Astrocyte (in vitro differentiated cells and primary cell): ENCODE data around the gene TEAD1. TPM values are rescaled to one million over a fixed set of nuclear protein-coding genes. Genes with fewer than 3 reads are reported as not detected.

ENCODE experiments used
- DNase-seq: peaks from one replicate; pipeline ENCODE4 v3.0.0-alpha.2; 2010; ENCODE audit warnings: low read depth
- FAIRE-seq: peaks from 2 replicates; lab custom pipeline; 2011; peaks lifted over from hg19 to GRCh38; lab: Jason Lieb, UNC
- H2AFZ ChIP-seq: 2 replicates; pipeline ENCODE4 v1.6.0; 2012; ENCODE audit warnings: low read depth, low read length, inconsistent platforms
- H3K27ac ChIP-seq: 2 replicates; pipeline ENCODE4 v1.5.1; 2011; ENCODE audit warnings: low read depth, low read length, inconsistent platforms
- H3K27me3 ChIP-seq: 2 replicates; pipeline ENCODE4 v1.6.0; 2011; ENCODE audit warnings: low read length, inconsistent platforms; ENCODE audit not compliant: insufficient read depth
- H3K36me3 ChIP-seq: 2 replicates; pipeline ENCODE4 v1.5.1; 2011; ENCODE audit warnings: low read length, inconsistent platforms; ENCODE audit not compliant: insufficient read depth
- H3K4me1 ChIP-seq: 2 replicates; pipeline ENCODE4 v1.5.1; 2011; ENCODE audit warnings: low read length, inconsistent platforms; ENCODE audit not compliant: insufficient read depth
- H3K4me2 ChIP-seq: 2 replicates; pipeline ENCODE4 v1.6.0; 2012; ENCODE audit warnings: low read length, inconsistent platforms
- H3K4me3 ChIP-seq: 2 replicates; pipeline ENCODE4 v1.5.1; 2011; ENCODE audit warnings: low read depth, mild to moderate bottlenecking, low read length, inconsistent platforms; ENCODE audit not compliant: insufficient read depth
- H3K79me2 ChIP-seq: 2 replicates; pipeline ENCODE4 v1.6.0; 2012; ENCODE audit warnings: mild to moderate bottlenecking, low read length, inconsistent platforms; ENCODE audit not compliant: insufficient read depth
- H3K9ac ChIP-seq: 2 replicates; pipeline ENCODE4 v1.6.0; 2012; ENCODE audit warnings: mild to moderate bottlenecking, low read length, inconsistent platforms
- H3K9me3 ChIP-seq: 2 replicates; pipeline ENCODE4 v1.5.1; 2012; ENCODE audit warnings: low read depth, mild to moderate bottlenecking, low read length, inconsistent platforms; ENCODE audit not compliant: insufficient read depth
- H4K20me1 ChIP-seq: 2 replicates; pipeline ENCODE4 v1.6.0; 2012; ENCODE audit warnings: low read length, inconsistent platforms; ENCODE audit not compliant: insufficient read depth
- H3K27ac Mint-ChIP-seq: one replicate; pipeline ENCODE4 v1.8.0; 2021; ENCODE audit warnings: mild to moderate bottlenecking, mixed read lengths; ENCODE audit not compliant: unreplicated experiment
- H3K27me3 Mint-ChIP-seq: one replicate; pipeline ENCODE4 v1.8.0; 2021; ENCODE audit warnings: low read depth, mixed read lengths; ENCODE audit not compliant: unreplicated experiment
- H3K36me3 Mint-ChIP-seq: one replicate; pipeline ENCODE4 v1.8.0; 2021; ENCODE audit warnings: low read depth, mixed read lengths; ENCODE audit not compliant: unreplicated experiment
- H3K4me1 Mint-ChIP-seq: one replicate; pipeline ENCODE4 v1.8.0; 2021; ENCODE audit warnings: low read depth, mixed read lengths; ENCODE audit not compliant: unreplicated experiment
- H3K4me3 Mint-ChIP-seq: one replicate; pipeline ENCODE4 v1.8.0; 2021; ENCODE audit warnings: mild to moderate bottlenecking, moderate library complexity, mixed read lengths; ENCODE audit not compliant: unreplicated experiment
- H3K9me3 Mint-ChIP-seq: one replicate; pipeline ENCODE4 v1.8.0; 2021; ENCODE audit warnings: mild to moderate bottlenecking, mixed read lengths; ENCODE audit not compliant: unreplicated experiment
- EZH2 ChIP-seq: IDR thresholded peaks from 2 replicates; pipeline ENCODE4 v1.6.1; 2012; ENCODE audit warnings: mild to moderate bottlenecking, low read length, inconsistent platforms; ENCODE audit not compliant: insufficient read depth
- total RNA-seq: library from RNA; stranded (reverse); gene quantifications from 2 replicates; pipeline ENCODE4 v1.2.1, GENCODE V29; 2021
- TF ChIP-seq, protein P1 (sequence below): IDR thresholded peaks from 2 replicates; pipeline ENCODE4 v1.5.1; 2011; ENCODE audit warnings: low read depth, mild to moderate bottlenecking, inconsistent platforms, low read length, moderate library complexity; ENCODE audit not compliant: insufficient read depth

TEAD1 gene
- total RNA-seq, 1 donor from 2014 or later = 149 TPM

DNA sequence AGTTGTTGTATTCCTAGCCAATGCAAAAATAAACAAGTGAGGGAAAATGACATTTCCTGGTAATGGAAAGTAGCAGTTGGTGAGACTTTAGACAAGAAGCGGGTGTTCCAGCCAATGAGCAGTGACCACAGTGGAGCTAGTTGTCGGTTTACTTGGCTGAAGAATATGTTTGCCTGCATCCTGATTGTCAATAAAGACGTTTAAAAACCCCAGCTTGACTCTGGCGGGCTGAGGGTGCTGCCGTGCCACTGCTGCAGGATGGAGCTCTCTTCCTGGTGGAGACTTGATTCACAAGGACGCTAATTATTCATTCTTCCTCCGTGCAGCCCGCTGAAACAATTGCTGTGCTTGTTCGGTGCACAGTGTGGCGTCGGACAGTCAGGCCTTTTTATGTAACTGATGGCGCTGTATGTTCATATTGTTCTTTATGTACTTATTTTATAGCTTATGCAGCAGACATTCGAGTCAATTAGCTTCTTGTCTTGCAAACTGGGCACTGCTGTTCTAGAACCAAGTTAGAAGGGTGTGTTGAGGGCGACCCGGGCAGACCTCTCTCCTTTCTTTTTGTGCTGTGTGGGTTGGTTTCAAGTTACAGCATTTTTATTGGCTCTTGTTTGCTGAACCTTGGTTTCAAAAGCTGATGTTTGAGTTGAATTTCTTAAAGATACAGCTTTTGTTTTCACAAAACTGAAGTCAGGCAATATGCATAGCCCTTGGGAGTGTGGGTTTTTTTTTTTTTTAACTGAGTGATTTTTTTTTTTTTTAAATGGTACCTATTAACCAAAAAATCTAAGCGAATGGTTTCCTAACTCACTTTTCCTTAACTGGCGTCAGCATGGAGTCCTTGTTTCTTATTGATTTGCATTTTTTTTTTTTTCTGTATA lies 153.9 kb downstream of the TEAD1 start:
- H3K27me3 Mint-ChIP-seq = no peaks in the 10 kb centered on the region
- no peak for FAIRE-seq

DNA sequence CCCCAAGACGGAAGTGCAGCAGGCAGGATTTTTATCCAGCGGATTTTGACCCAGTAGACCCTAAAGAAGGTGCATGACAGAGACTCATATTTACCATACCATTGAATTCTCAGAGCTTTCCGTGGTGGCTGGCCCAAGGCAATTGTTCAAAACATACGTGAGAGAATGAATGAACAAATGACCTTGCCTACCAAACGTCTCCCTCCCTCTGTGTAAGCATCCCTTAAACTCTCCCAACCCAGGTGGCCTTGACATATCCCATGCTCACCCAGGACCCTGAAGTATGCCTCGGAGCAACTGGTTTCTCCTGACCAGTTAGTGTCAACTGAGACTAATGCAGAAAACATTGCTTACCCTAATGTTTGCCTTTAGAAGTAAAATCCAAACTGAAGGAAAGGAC lies 154.9 kb downstream of the TEAD1 start:
- Histone ChIP-seq H3K4me2 (peak overlapping the region; percentile 87), H4K20me1 (peaks cover 87% of the 10 kb centered on the region), H3K36me3 (no peaks in the 10 kb centered on the region), H3K9me3 (no peaks in the 10 kb centered on the region), H3K4me3 (no peak overlapping the region), H3K9ac (peak overlapping the region; percentile 49), H3K27me3 (no peaks in the 10 kb centered on the region), H3K79me2 (peaks cover 89% of the 10 kb centered on the region), H3K27ac (no peak overlapping the region), H2AFZ (no peak overlapping the region), H3K4me1 (peaks cover 24% of the 10 kb centered on the region)
- FAIRE-seq = no peak
- no peak for DNase-seq
- peak overlapping the region; percentile 81 for H3K27ac Mint-ChIP-seq
- no peaks in the 10 kb centered on the region for H3K27me3 Mint-ChIP-seq
- H3K9me3 Mint-ChIP-seq = no peaks in the 10 kb centered on the region
- TF ChIP-seq EZH2 = no peak
- TF ChIP-seq, protein P1, sequence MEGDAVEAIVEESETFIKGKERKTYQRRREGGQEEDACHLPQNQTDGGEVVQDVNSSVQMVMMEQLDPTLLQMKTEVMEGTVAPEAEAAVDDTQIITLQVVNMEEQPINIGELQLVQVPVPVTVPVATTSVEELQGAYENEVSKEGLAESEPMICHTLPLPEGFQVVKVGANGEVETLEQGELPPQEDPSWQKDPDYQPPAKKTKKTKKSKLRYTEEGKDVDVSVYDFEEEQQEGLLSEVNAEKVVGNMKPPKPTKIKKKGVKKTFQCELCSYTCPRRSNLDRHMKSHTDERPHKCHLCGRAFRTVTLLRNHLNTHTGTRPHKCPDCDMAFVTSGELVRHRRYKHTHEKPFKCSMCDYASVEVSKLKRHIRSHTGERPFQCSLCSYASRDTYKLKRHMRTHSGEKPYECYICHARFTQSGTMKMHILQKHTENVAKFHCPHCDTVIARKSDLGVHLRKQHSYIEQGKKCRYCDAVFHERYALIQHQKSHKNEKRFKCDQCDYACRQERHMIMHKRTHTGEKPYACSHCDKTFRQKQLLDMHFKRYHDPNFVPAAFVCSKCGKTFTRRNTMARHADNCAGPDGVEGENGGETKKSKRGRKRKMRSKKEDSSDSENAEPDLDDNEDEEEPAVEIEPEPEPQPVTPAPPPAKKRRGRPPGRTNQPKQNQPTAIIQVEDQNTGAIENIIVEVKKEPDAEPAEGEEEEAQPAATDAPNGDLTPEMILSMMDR = no peak
- H3K4me1 Mint-ChIP-seq = peaks cover 56% of the 10 kb centered on the region
- peaks cover 4% of the 10 kb centered on the region for H3K36me3 Mint-ChIP-seq
- peak overlapping the region; percentile 80 for H3K4me3 Mint-ChIP-seq

More for the DNA sequence above, 153.9 kb downstream of the TEAD1 start:
- Mint-ChIP-seq H3K36me3 (peaks cover 4% of the 10 kb centered on the region), H3K9me3 (no peaks in the 10 kb centered on the region), H3K4me3 (peak overlapping the region; percentile 80), H3K4me1 (peaks cover 58% of the 10 kb centered on the region), H3K27ac (peak overlapping the region; percentile 81)
- H3K27me3 ChIP-seq = no peaks in the 10 kb centered on the region
- peaks cover 89% of the 10 kb centered on the region for H3K79me2 ChIP-seq
- no peaks in the 10 kb centered on the region for H3K9me3 ChIP-seq
- peaks cover 24% of the 10 kb centered on the region for H3K4me1 ChIP-seq
- TF ChIP-seq, protein P1 = no peak
- no peak for TF ChIP-seq EZH2
- no peaks in the 10 kb centered on the region for H3K36me3 ChIP-seq
- H2AFZ ChIP-seq = peak overlapping the region; percentile 15
- peak overlapping the region; percentile 49 for H3K9ac ChIP-seq
- peak overlapping the region; percentile 18 for H3K27ac ChIP-seq
- peak overlapping the region; percentile 87 for H3K4me2 ChIP-seq
- peaks cover 88% of the 10 kb centered on the region for H4K20me1 ChIP-seq
- H3K4me3 ChIP-seq = peak overlapping the region; percentile 64
- peak; percentile 78 for DNase-seq
